Stimulated activated CD8-positive, alpha-beta memory T cell treated with anti-CD3 and anti-CD28 coated beads, Interleukin-4, amount 100 ng/mL, for 24 hours (primary cell): ENCODE results near the gene TLR7.

Experiments used
- DNase-seq: peaks from one replicate; pipeline ENCODE4 v3.0.0-alpha.2; 2020; ENCODE audit warnings: low read depth

Gene TLR7

GRCh38 chrX:12866451-12867377, at the start of gene TLR7:
TLR7 (plus strand) TSS chrX:12867072; CDS start chrX:12867579, 507 bp downstream.
- no peak for DNase-seq

GRCh38 chrX:12817528-12817927, 49.3 kb upstream of the TLR7 start:
- DNase-seq = no peak

- DNase-seq = no peak
Observed at GRCh38 chrX:12819222-12819621, 47.6 kb upstream of the TLR7 start.

DNA sequence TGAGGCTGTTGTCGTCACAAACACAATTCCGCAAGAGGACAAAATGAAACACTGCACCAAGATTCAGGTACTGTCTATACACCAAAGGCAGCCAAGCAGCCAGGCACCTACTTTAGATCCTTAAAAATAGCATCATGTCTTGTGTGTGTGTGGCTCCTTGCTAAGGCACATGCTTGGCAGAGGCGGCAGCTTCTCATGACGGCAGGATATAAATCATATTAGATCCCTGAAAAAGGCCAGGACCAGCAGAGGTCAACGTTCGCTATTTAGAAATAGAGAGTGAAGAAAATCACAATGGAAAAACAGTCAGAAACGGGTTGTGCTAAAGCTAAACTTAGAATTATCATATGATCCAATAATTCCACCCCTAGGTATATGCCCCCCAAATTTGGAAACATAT, 46.1 kb upstream of the TLR7 start:
- DNase-seq = no peak

GRCh38 chrX:12824944-12825343, 41.9 kb upstream of the TLR7 start:
- no peak for DNase-seq

GRCh38 chrX:12825801-12826200, 41.1 kb upstream of the TLR7 start:
- DNase-seq = no peak

- no peak for DNase-seq
Observed at GRCh38 chrX:12843061-12843667, 23.7 kb upstream of the TLR7 start.

DNA sequence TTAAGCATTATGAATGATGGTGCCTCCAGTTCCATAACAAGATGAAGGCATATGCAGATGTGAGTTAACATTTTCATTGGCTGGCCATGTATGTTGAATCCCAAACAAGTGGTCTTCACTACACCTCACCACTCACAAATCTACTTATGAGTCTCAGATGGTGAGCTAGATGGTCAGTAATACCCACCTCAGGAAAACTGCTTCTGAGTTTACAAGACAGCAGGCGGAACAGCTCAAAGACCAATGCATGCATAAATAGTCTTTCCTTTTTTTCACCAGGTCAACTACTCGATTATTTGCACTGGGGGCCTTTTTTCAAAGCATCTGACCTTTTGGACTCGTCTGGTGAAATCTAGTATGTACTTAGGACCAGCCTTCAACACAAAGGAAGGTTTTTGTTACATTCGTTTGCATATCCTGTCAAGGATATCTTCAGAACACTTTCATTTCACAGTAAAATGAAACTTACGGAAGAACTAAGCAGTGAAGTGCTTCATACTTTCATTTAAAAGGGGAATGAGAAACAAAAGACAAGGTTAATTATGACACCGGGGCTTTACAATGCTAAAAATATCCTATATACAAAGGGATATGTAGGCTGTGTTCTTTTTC, 23.1 kb upstream of the TLR7 start:
- no peak for DNase-seq

- no peak for DNase-seq
Observed at GRCh38 chrX:12844319-12844718, 22.6 kb upstream of the TLR7 start.

- DNase-seq = no peak
Observed at GRCh38 chrX:12865359-12865758, 1.5 kb upstream of the TLR7 start.

- no peak for DNase-seq
Observed at GRCh38 chrX:12867685-12868084, 813 bp downstream of the TLR7 start.

DNA sequence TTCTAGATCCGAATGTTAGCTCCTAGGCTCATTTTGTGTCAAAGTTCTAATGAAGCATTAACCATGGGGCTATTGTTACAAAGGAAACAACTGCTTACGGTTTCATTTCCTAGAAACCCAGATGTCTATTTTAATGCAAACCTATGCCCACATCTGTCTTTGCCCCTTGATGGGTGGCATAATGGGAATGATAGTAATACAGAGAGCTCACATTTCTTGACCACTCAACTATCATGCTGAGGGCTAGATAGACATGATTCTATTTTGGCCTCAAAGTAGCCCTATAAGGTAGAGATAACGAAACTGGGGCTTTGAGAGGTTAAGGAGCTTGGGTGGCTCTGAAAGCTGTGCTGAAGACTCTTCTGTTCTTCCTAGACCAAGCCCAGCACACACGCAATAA, 1.9 kb downstream of the TLR7 start:
- no peak for DNase-seq

GRCh38 chrX:12871257-12871656, 4.4 kb downstream of the TLR7 start:
- no peak for DNase-seq

- DNase-seq = no peak
Observed at GRCh38 chrX:12872741-12873140, 5.9 kb downstream of the TLR7 start.

- no peak for DNase-seq
Observed at GRCh38 chrX:12874581-12874980, 7.7 kb downstream of the TLR7 start.

- DNase-seq = no peak
Observed at GRCh38 chrX:12877386-12877785, 10.5 kb downstream of the TLR7 start.

DNA sequence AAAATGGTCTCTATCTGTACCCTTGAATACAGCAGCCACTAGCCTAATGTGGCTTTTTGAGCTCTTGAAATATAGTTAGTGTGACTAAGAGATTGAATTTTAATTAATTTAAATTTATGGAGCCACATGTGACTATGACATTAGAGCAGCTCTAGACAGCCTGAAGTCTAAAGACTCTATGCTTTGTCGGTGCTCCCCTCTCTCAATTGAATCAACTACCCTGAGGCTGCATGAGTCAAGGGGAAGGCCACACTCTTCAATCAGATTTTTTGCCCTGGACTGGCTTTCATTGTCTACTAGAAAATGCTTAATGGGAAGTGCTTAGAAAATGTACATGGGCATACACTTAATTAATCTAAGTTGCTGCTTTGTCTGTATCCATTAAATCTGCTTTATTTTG, 11.7 kb downstream of the TLR7 start:
- no peak for DNase-seq

DNA sequence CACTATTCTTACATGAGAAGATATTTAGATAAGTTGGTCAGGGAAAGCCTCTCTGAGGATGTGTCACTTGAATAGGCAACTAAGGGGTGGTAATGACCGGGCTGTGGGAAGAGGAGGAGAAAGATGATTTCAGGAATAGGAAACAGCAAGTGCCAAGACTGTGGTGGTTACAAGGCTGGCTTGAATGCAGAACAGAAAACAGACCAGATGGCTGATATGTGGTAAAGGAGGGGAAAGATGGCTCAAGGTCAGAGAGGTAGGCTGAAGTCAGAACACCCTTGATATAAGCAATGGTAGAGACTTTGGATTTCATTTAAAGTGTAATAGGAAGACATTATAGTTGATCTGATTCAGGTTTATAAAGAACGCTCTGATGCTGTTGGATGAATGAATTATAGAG, 15.0 kb downstream of the TLR7 start:
- DNase-seq = no peak

DNA sequence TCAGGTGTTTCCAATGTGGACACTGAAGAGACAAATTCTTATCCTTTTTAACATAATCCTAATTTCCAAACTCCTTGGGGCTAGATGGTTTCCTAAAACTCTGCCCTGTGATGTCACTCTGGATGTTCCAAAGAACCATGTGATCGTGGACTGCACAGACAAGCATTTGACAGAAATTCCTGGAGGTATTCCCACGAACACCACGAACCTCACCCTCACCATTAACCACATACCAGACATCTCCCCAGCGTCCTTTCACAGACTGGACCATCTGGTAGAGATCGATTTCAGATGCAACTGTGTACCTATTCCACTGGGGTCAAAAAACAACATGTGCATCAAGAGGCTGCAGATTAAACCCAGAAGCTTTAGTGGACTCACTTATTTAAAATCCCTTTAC, 18.6 kb downstream of the TLR7 start:
- no peak for DNase-seq

DNA sequence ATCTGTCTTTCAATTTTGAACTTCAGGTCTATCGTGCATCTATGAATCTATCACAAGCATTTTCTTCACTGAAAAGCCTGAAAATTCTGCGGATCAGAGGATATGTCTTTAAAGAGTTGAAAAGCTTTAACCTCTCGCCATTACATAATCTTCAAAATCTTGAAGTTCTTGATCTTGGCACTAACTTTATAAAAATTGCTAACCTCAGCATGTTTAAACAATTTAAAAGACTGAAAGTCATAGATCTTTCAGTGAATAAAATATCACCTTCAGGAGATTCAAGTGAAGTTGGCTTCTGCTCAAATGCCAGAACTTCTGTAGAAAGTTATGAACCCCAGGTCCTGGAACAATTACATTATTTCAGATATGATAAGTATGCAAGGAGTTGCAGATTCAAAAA, 19.7 kb downstream of the TLR7 start:
- no peak for DNase-seq

DNA sequence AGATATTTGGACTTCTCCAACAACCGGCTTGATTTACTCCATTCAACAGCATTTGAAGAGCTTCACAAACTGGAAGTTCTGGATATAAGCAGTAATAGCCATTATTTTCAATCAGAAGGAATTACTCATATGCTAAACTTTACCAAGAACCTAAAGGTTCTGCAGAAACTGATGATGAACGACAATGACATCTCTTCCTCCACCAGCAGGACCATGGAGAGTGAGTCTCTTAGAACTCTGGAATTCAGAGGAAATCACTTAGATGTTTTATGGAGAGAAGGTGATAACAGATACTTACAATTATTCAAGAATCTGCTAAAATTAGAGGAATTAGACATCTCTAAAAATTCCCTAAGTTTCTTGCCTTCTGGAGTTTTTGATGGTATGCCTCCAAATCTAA, 20.3 kb downstream of the TLR7 start:
- DNase-seq = no peak

- no peak for DNase-seq
Observed at GRCh38 chrX:12887767-12888166, 20.9 kb downstream of the TLR7 start.

DNA sequence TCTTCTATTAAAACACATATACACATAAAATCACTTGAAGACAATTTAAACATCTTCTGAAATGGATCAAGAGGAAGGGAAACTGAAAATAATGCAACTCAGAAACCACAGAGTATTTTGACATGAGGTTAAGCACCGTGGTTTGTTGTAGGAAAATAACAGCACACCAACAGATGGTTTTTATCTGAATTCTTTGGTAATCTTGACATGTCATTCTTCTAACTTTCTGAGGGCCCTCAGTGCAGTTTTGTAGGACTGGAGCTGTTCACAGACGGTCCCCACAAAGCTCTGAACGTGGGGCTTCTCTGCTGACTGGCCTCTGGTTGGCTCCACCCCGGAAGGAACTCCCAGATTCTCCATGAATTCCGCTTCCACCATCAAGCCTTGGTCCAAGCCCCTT, 23.6 kb downstream of the TLR7 start:
- DNase-seq = no peak
